Activated naive CD8-positive, alpha-beta T cell (primary cell): Measurements from ENCODE around the gene DRAXIN.

ENCODE experiments used
- H3K27ac Mint-ChIP-seq: one replicate; pipeline ENCODE4 v1.8.0; 2021; ENCODE audit warnings: mixed read lengths
- H3K27me3 Mint-ChIP-seq: one replicate; pipeline ENCODE4 v1.8.0; 2021; ENCODE audit warnings: mixed read lengths
- H3K36me3 Mint-ChIP-seq: one replicate; pipeline ENCODE4 v1.8.0; 2021; ENCODE audit warnings: mixed read lengths
- H3K4me1 Mint-ChIP-seq: one replicate; pipeline ENCODE4 v1.8.0; 2021; ENCODE audit warnings: low read depth, mixed read lengths
- H3K4me3 Mint-ChIP-seq: one replicate; pipeline ENCODE4 v1.8.0; 2021; ENCODE audit warnings: mild to moderate bottlenecking, mixed read lengths
- H3K9me3 Mint-ChIP-seq: one replicate; pipeline ENCODE4 v1.8.0; 2021; ENCODE audit warnings: low read depth, mixed read lengths

The DRAXIN gene

DNA sequence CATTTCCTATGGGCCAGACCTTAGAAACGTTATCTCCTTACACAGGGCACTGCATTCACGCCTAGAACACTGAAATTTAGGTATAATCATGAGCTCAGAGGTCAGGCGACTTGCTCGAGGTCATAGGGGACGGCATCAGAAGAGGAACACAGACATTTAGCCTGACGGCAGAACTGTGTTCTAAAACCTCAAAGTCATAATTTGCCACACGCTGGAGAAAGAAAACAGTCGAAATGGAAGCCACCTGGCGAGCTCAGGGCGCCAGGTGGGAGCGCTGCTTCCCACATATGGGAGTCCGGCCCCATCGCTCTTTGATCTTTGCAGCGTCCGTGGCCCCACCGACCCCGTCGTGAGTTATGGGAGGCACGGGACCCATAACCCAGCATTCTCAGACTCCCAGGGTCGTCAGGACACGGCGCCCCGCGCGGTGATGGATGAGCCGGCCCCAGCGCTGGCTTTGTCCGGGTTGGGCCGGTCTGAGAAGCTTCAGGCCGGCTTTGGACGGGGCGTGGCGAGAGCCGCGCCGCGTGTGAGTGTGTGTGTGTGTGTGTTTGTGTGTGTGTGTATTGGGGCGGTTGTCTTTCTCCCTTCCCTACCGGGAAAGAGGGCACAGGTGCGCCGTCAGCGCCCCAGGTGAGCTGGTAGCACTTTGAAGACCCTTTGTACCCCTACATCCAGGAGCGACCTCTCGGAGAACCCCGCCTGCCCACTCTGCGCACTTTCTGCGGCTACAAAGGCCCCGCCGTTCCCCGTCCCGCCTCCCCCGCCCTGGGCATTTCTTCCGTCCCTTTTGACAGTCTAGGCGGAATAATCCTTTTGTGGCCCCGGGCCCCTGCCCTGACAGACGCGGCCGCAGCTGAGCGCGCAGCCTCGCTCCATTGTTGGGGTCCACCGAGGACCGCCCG is 861 bp upstream of the DRAXIN start:
- H3K27me3 Mint-ChIP-seq = peaks cover 16% of the 10 kb centered on the region
- no peaks in the 10 kb centered on the region for H3K36me3 Mint-ChIP-seq
- peak overlapping the region; percentile 78 for H3K4me3 Mint-ChIP-seq
- no peaks in the 10 kb centered on the region for H3K9me3 Mint-ChIP-seq
- H3K4me1 Mint-ChIP-seq = peaks cover 27% of the 10 kb centered on the region
- no peak overlapping the region for H3K27ac Mint-ChIP-seq

DNA sequence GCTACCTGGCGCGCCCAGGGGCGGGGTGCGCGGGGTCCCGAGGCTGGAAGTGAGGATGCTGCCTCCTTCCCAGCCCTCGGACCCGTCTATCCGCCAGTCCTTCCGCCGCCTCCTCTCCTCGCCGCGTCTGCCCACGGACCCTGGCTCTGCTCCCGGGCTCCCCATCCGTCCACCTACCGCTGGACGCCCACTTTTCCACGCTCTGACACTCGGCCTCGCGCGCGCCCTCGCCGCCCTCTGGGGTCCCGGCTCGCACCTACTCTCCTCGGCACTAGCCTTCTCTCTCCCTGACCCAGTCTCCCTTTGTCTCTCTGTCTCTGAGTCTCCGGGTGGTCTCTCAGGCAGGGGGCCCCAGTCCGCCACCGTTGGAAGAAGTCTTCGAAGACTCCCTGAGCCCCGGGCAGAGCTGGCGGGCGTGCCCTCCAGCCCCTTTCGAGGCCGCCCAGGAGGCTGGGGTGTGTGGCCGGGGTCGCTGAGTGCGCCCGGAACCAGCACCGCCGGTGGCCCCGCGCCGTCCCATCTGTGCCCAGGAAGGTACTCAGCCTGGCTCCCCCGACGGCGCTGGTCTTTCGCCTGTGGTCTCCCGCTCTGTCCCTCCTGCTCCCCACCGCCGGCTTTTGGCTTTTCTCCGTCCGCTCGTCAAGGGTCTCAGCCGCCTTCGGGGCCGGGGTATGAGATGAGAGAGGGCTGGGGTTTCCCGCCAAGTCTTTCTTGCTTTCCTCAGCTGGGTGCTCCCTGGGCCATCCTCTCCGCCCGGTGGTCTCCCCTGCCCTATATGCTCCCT is 610 bp downstream of the DRAXIN start:
- Mint-ChIP-seq H3K27ac (no peak overlapping the region), H3K36me3 (no peaks in the 10 kb centered on the region), H3K4me1 (peaks cover 27% of the 10 kb centered on the region), H3K9me3 (no peaks in the 10 kb centered on the region), H3K27me3 (peaks cover 16% of the 10 kb centered on the region), H3K4me3 (peak overlapping the region; percentile 81)

DNA sequence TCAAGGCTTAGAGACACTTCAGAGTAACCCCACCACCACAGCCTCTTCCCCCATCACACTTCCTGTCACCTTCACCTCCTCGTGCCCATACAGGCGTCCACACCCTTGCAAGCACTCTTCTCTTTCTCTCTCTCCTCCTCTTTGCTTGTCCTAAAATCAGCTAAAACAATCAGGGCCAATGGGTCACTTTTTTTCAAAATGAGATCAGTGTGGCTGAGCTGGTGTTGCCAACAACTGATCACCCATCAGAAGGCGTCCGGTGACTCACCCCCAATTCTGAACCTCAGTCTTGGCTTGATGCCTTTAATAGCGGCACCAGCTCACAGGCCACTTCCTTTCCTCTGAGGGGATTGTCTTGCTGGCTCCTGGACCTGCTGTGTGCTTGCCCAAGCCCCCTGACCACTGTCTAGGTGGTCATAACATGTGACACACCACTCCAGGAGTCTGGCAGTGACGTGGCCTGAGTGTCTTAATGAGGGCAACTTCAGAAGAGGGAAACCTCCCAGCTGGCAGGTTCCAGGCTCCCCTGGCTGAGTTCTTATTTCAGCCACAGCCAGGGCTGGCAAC is 1.6 kb downstream of the DRAXIN start:
- Mint-ChIP-seq H3K9me3 (no peaks in the 10 kb centered on the region), H3K27me3 (peaks cover 13% of the 10 kb centered on the region), H3K4me1 (peaks cover 27% of the 10 kb centered on the region), H3K27ac (no peak overlapping the region), H3K36me3 (no peaks in the 10 kb centered on the region), H3K4me3 (peak overlapping the region; percentile 81)

DNA sequence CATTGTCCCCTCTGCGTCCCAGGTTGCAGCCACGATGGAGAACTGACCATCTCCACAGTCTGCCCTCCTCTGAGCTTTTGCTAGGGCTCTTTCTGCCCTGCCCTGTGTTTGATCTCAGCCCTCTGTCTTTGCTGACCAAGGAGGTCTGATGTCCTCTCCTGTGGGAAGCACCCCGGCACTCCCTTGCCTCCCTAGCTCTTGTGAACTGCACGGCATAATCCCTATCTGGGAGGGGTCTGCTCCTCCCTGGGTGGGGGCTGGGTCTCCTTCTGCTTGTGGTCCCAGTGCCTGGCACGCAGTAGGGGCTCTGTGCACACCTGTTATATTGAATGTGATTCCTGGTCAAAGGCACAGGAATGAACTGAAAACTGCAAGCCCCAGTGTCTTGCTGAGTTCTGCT is 2.4 kb downstream of the DRAXIN start:
- Mint-ChIP-seq H3K4me1 (peaks cover 27% of the 10 kb centered on the region), H3K27ac (no peak overlapping the region), H3K9me3 (no peaks in the 10 kb centered on the region), H3K36me3 (no peaks in the 10 kb centered on the region), H3K4me3 (no peak overlapping the region), H3K27me3 (peaks cover 11% of the 10 kb centered on the region)

DNA sequence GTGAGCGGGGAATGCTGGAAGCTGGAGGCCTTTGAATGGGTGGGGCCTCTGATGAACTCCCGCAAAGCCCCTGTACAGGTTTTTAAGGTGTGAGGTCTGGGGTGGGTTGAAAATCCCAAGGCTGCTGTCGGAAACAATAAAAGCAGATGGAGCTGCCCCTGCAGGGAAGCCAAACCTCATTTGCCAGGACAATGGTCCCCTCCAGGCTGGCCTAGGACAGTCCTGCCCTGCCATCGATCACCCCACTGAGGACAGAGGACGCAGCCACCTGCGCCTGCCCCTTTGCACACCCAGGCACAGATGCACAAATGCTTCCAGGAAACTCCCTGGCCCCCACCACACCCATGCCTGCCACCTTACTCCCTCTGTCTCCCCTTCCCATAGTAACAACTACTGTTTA is 4.4 kb downstream of the DRAXIN start:
- Mint-ChIP-seq H3K27me3 (peaks cover 4% of the 10 kb centered on the region), H3K27ac (no peak overlapping the region)

DNA sequence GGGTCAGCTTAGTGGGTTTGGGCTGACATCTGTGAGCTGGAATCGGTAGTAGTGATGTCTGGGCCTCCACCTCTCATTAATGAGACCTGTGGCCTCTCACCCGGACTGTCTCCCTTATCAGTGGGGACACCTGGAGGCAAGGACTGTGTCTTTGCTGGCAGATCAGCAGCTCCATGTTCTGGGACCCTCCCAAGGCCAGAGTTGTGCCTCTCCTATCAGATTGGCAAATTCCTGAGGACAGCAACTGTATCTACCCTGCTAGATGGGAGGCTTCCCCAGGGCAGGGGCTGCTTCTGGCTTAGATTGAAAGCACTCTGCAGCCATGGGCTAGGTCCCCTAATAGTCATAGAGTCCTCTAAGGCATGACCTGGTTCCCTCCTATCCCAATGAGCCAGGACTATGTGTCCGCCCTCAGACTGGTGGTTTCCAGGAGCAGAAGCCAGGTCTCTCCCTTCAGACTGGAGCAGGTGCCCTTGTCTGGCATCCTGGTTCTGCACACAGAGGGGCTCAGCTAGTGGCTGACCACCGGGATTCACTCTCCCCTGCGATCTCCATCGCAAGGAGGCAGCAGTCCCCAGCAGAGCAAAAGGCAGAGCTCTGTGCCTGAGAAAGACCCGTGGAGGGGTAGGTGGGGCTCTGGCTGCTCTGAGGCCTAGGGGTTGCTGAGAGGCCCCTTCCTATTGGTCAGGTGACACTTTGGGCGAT is 5.8 kb downstream of the DRAXIN start:
- no peaks in the 10 kb centered on the region for H3K36me3 Mint-ChIP-seq
- peaks cover 4% of the 10 kb centered on the region for H3K27me3 Mint-ChIP-seq
- peaks cover 16% of the 10 kb centered on the region for H3K4me1 Mint-ChIP-seq
- no peaks in the 10 kb centered on the region for H3K9me3 Mint-ChIP-seq
- H3K27ac Mint-ChIP-seq = no peak overlapping the region
- H3K4me3 Mint-ChIP-seq = no peak overlapping the region

More for the DNA sequence above, 4.4 kb downstream of the DRAXIN start:
- Mint-ChIP-seq H3K9me3 (no peaks in the 10 kb centered on the region), H3K4me3 (no peak overlapping the region), H3K36me3 (no peaks in the 10 kb centered on the region), H3K4me1 (peaks cover 18% of the 10 kb centered on the region)

DNA sequence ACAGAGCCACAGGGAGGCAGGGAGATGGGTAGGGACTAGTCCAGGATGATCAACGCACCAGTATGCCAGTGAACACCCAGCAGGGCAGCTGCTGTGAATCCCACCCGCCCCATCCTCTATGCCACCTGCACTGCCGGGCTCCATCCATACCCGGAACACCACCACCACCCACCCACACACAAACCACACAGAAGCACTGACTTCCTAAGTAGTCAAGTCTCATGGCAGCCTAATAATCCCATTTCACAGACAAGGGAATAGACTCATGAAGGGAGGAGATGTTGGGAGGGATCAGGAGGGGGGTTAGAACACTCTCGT is 6.3 kb downstream of the DRAXIN start:
- H3K27ac Mint-ChIP-seq = no peak overlapping the region
- H3K4me1 Mint-ChIP-seq = peaks cover 11% of the 10 kb centered on the region
- no peak overlapping the region for H3K4me3 Mint-ChIP-seq
- H3K9me3 Mint-ChIP-seq = no peaks in the 10 kb centered on the region
- no peaks in the 10 kb centered on the region for H3K36me3 Mint-ChIP-seq
- H3K27me3 Mint-ChIP-seq = peaks cover 4% of the 10 kb centered on the region

DNA sequence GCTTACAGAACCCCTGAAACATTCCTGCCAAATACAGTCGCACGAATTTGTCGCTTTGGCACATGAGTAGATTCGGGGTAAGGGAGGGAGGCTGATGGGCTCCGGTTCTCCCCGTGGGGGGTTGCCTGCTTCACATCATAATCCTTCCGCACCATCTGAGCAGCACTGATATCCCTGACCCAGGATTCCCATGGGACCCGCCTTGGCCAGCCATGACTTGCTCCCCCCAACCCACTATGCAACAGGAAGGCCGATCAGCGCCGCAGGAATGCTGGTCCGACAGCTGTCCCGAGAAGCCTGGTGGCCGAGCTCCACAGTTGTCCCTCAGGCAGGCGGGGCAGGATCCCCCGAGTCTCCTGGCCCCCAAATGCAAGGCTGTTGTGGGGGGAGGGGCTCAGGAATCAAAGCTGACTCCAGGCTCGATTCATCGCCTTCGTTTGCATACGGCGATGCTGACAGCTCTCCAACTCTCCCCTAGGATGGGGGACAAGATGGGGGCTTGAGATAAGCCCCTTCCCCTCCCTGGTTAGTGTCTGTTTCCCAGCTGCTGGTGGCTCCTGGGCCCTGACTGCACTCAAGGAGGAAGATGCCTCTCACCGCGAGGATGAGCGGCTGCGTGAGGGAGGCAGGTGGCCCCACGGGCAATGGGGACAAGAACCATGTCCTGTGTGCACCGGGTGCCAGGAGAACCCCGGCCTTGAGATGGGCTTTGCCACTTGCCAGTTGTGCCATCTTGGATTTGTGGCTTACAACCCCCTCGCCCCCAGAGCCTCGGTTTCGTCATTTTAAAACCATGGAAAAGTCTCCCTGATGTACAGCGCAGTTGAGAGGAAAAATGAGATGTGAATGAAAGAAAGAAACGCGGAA is 9.3 kb downstream of the DRAXIN start:
- Mint-ChIP-seq H3K9me3 (no peaks in the 10 kb centered on the region), H3K36me3 (no peaks in the 10 kb centered on the region), H3K27ac (no peak overlapping the region), H3K4me3 (no peak overlapping the region), H3K4me1 (peaks cover 2% of the 10 kb centered on the region), H3K27me3 (peaks cover 7% of the 10 kb centered on the region)

DNA sequence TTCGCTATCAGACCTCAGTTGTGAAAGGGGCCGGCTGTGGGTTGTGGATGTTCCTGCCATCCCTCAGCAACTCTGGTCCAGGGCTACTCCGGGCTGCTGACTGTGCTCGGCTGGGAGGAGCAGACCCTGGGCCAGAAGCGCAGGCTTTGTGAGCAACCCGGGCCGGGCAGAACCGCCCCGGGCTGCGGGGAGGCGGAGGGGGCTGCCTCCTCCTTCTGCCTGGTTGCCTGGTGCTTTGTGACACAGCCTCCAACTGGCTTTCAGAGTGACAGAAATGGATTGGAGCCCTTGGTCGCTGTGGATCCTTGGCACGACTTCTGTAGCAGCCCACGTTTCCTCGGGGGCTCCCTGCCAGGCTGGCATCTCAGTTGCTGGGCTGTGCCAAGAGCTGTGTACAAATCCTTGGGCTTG is 10.0 kb downstream of the DRAXIN start:
- Mint-ChIP-seq H3K4me3 (no peak overlapping the region), H3K27me3 (peaks cover 7% of the 10 kb centered on the region), H3K36me3 (no peaks in the 10 kb centered on the region), H3K27ac (no peak overlapping the region), H3K9me3 (no peaks in the 10 kb centered on the region), H3K4me1 (peaks cover 2% of the 10 kb centered on the region)

DNA sequence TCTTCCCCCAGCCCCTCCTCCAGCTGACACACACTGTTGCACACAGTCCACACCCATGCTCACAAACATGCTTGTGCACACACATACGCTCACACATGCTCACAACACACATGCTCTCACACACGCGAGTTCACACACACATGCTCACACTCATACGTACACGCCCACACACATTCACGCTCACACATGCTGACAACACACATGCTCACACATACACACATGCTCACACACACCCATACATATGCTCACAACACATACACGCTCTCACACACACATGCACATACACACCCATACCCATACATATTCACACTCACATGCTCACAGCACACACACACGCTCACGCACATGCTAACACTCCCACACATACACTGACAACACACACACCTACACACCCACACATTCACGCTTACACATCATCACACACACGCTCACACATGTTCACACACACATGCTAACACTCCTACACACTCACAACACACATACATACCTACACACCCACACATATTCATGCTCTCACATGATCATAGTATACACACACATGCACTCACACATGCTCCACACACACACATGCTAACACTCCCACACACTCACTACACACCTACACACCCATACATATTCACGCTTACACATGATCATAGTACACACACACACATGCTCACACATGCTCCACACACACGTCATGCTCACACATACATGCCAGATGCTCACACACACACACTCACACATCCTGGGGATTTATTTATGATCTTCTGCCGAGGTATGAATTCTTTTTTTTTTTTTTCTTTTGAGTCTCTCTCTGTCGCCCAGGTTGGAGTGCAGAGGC is 10.7 kb downstream of the DRAXIN start:
- Mint-ChIP-seq H3K36me3 (no peaks in the 10 kb centered on the region), H3K4me1 (peaks cover 2% of the 10 kb centered on the region), H3K4me3 (no peak overlapping the region), H3K27me3 (peaks cover 7% of the 10 kb centered on the region), H3K27ac (no peak overlapping the region), H3K9me3 (no peaks in the 10 kb centered on the region)

DNA sequence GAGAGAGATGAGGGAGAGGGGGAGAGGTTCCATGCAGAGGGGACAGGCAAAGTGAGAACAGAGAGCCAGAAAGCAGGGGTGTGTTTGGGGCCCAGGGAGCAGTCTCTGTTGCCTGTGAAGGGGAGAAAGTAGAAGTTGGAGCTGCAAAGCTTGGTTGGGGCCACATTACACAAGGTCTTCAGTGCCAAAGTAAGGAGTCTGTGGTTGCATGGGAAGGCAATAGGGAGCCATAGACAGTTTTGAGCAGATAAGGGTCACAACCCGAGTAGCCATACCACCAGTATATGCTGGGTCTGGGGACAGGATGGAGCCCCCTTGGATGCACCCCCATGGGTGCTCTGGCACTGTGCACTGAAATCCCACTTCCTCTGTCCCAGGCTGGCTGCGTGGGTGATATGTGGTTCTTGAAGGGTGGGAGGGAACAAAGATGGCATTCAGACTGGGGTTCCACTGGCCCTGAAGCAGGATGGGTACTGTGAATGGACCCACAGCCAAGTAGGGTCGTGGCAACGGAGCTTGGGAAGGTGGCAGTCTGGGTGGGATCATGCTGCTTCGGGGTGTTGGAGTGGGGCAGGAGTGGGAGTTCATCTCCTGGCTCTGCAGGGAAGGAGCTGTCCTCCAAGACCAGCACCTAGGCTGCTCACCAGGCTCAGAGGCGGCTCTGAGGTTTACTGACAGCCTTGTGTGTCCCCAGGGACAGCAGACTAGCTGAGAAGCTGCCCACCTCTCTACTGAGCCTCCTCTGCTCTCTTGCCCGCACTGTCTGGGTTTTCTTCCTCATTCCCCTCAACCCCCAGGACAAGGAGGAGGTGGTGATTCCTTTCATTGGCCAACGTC is 12.1 kb downstream of the DRAXIN start:
- Mint-ChIP-seq H3K4me3 (no peak overlapping the region), H3K36me3 (no peaks in the 10 kb centered on the region), H3K9me3 (no peaks in the 10 kb centered on the region), H3K27me3 (peaks cover 7% of the 10 kb centered on the region), H3K4me1 (peaks cover 2% of the 10 kb centered on the region), H3K27ac (no peak overlapping the region)

DNA sequence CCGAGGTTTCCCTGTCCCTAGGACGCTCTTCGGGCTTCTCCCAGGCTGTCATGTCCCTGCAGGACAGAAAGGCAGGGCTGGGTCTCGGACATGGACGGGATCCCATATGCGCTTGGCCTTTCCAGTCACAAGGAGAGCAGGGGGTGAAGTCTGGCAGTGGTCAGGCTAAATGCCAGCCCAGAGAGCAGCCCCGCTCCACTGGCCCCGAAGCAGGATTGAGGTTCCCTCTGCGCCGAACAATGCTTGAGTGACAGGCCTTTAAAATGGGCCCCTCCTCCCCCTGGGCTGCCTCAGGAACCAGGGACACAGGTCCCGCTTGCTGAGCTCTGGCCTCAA is 12.7 kb downstream of the DRAXIN start:
- no peak overlapping the region for H3K4me3 Mint-ChIP-seq
- peaks cover 6% of the 10 kb centered on the region for H3K27me3 Mint-ChIP-seq
- no peak overlapping the region for H3K27ac Mint-ChIP-seq
- H3K36me3 Mint-ChIP-seq = no peaks in the 10 kb centered on the region
- no peaks in the 10 kb centered on the region for H3K9me3 Mint-ChIP-seq
- peaks cover 2% of the 10 kb centered on the region for H3K4me1 Mint-ChIP-seq
